GM12801 (cell line): Measurements from ENCODE around the gene ACBD4.

Experiments used
- CTCF ChIP-seq: IDR thresholded peaks from one replicate; pipeline ENCODE4 v1.5.1; 2011; ENCODE audit warnings: control low read depth; ENCODE audit not compliant: insufficient read length; ENCODE audit errors: extremely low read depth

ACBD4 gene

GRCh38 chr17:45160447-45161287 lies 25.2 kb downstream of the ACBD4 start:
- TF ChIP-seq CTCF = no peak

GRCh38 chr17:45161288-45162024 lies 26.0 kb downstream of the ACBD4 start, which contains the start of gene HEXIM2:
TSS of gene HEXIM2 (plus strand) at chr17:45161875. CDS start at chr17:45162794, 919 bp downstream.
- no peak for TF ChIP-seq CTCF

- TF ChIP-seq CTCF = no peak
Measured at GRCh38 chr17:45162025-45162687, 26.7 kb downstream of the ACBD4 start.

GRCh38 chr17:45164734-45165269 lies 29.3 kb downstream of the ACBD4 start:
- no peak for TF ChIP-seq CTCF

- TF ChIP-seq CTCF = no peak
Measured at GRCh38 chr17:45168991-45169752, 33.7 kb downstream of the ACBD4 start.

- TF ChIP-seq CTCF = no peak
Measured at GRCh38 chr17:45170280-45170930, 34.9 kb downstream of the ACBD4 start.
